IMR-90 (cell line): ENCODE results near the gene AOX1. TPM values are rescaled to one million over a fixed set of nuclear protein-coding genes. Genes with fewer than 3 reads are reported as not detected.
A peak's percentile ranks its signal among the peaks of the same experiment; 100 is the strongest.

Experiments used
- ATAC-seq: fragments of 200-7000 bp; cut with Tn5 transposase; 2 replicates; pipeline ENCODE4 v1.9.1; 2020; ENCODE audit warnings: low read depth, mild to moderate bottlenecking, moderate library complexity
- BruUV-seq: library from RNA; stranded (reverse); fragments of 400-500 nt; replicated peaks from 2 replicates; lab custom pipeline; 2021; lab: Mats Ljungman, UMichigan
- CTCF ChIA-PET: fragments of 300-600 bp; formaldehyde crosslinking; extraction: SDS; loops from one replicate; lab custom pipeline; 2021; ENCODE audit warnings: antibody characterized with exemption; lab: Yijun Ruan, JAX
- POLR2A ChIA-PET: fragments of 300-600 bp; sonication (Branson Sonifier 250); formaldehyde crosslinking; loops from one replicate; lab custom pipeline; 2022; ENCODE audit warnings: antibody characterized with exemption; ENCODE audit not compliant: unreplicated experiment; lab: Charles Lee
- DNase-seq: peaks from one replicate; pipeline ENCODE4 v3.0.0; 2013
- H2AFZ ChIP-seq: replicated peaks from 2 replicates; pipeline ENCODE3; 2013; ENCODE audit warnings: low read length, mild to moderate bottlenecking; ENCODE audit not compliant: poor library complexity
- H2AK5ac ChIP-seq: 2 replicates; pipeline ENCODE4 v1.6.1; 2013; ENCODE audit warnings: low read depth, low read length, inconsistent platforms
- H2AK9ac ChIP-seq: replicated peaks from 2 replicates; pipeline ENCODE3; 2013; ENCODE audit warnings: mild to moderate bottlenecking, low read depth, low read length, moderate library complexity; ENCODE audit not compliant: poor library complexity
- H2BK120ac ChIP-seq: 2 replicates; pipeline ENCODE4 v1.6.1; 2013; ENCODE audit warnings: low read depth, low read length, inconsistent platforms
- H2BK15ac ChIP-seq: 3 replicates; pipeline ENCODE4 v1.6.1; 2013; ENCODE audit warnings: low read depth, low read length, inconsistent platforms
- H2BK20ac ChIP-seq: 2 replicates; pipeline ENCODE4 v1.6.1; 2013; ENCODE audit warnings: low read depth, mild to moderate bottlenecking, inconsistent platforms, low read length, moderate library complexity
- H2BK5ac ChIP-seq: 2 replicates; pipeline ENCODE4 v1.6.1; 2013; ENCODE audit warnings: mild to moderate bottlenecking, low read depth, low read length, inconsistent platforms; ENCODE audit not compliant: poor library complexity, severe bottlenecking
- H3K14ac ChIP-seq: replicated peaks from 2 replicates; pipeline ENCODE4 v1.6.1; 2013; ENCODE audit warnings: low read depth, low read length, inconsistent platforms
- H3K18ac ChIP-seq: 2 replicates; pipeline ENCODE4 v1.6.1; 2013; ENCODE audit warnings: low read depth, low read length, control low read depth
- H3K23ac ChIP-seq: 2 replicates; pipeline ENCODE4 v1.6.1; 2013; ENCODE audit warnings: low read depth, low read length, inconsistent platforms
- H3K27ac ChIP-seq: 2 replicates; pipeline ENCODE4 v1.5.1; 2013; ENCODE audit warnings: mild to moderate bottlenecking, control low read depth, low read length; ENCODE audit not compliant: insufficient read depth
- H3K27me3 ChIP-seq: 2 replicates; pipeline ENCODE4 v1.6.1; 2013; ENCODE audit warnings: low read length; ENCODE audit not compliant: control insufficient read depth, insufficient read depth
- H3K36me3 ChIP-seq: 2 replicates; pipeline ENCODE4 v1.6.1; 2013; ENCODE audit warnings: low read length, mixed read lengths; ENCODE audit not compliant: control insufficient read depth, insufficient read depth
- H3K4ac ChIP-seq: 2 replicates; pipeline ENCODE4 v1.6.1; 2013; ENCODE audit warnings: low read depth, low read length, inconsistent platforms
- H3K4me1 ChIP-seq: 2 replicates; pipeline ENCODE4 v1.6.1; 2013; ENCODE audit warnings: low read length, mixed read lengths; ENCODE audit not compliant: control insufficient read depth, insufficient read depth
- H3K4me2 ChIP-seq: 2 replicates; pipeline ENCODE4 v1.6.1; 2013; ENCODE audit warnings: low read depth, mild to moderate bottlenecking, control low read depth, low read length, moderate library complexity
- H3K4me3 ChIP-seq: 2 replicates; pipeline ENCODE4 v1.5.1; 2013; ENCODE audit warnings: low read depth, mild to moderate bottlenecking, control low read depth, low read length, moderate library complexity; ENCODE audit not compliant: insufficient read depth
- H3K56ac ChIP-seq: 2 replicates; pipeline ENCODE4 v1.6.1; 2013; ENCODE audit warnings: low read length, inconsistent platforms; ENCODE audit not compliant: insufficient read depth; ENCODE audit errors: extremely low read depth
- H3K79me1 ChIP-seq, 2 experiments: 2 replicates each; pipeline ENCODE4 v1.6.1; 2013; ENCODE audit warnings: low read length in 2 of 2, inconsistent platforms in 1 of 2, low read depth in 1 of 2
- H3K9ac ChIP-seq: 2 replicates; pipeline ENCODE4 v1.6.1; 2013; ENCODE audit warnings: low read depth, low read length, control low read depth
- H3K9me1 ChIP-seq: 2 replicates; pipeline ENCODE4 v1.6.1; 2013; ENCODE audit warnings: low read length, inconsistent platforms; ENCODE audit not compliant: insufficient read depth
- H3K9me3 ChIP-seq: 2 replicates; pipeline ENCODE4 v1.6.1; 2013; ENCODE audit warnings: low read length; ENCODE audit not compliant: control insufficient read depth, insufficient read depth
- H4K20me1 ChIP-seq: 2 replicates; pipeline ENCODE4 v1.6.1; 2013; ENCODE audit warnings: low read length, inconsistent platforms; ENCODE audit not compliant: insufficient read depth
- H4K5ac ChIP-seq: 2 replicates; pipeline ENCODE4 v1.6.1; 2013; ENCODE audit warnings: mild to moderate bottlenecking, low read depth, low read length, control low read depth
- H4K8ac ChIP-seq, 2 experiments: 2 replicates each; pipeline ENCODE4 v1.6.1; 2013; ENCODE audit warnings: low read depth in 2 of 2, low read length in 2 of 2, control low read depth in 1 of 2, inconsistent platforms in 1 of 2
- H4K91ac ChIP-seq: 2 replicates; pipeline ENCODE4 v1.6.1; 2013; ENCODE audit warnings: low read depth, low read length, inconsistent platforms; ENCODE audit not compliant: insufficient read depth
- BHLHE40 ChIP-seq: fragments of 150-350 bp; IDR thresholded peaks from 2 replicates; pipeline ENCODE4 v1.6.1; 2016; ENCODE audit warnings: mild to moderate bottlenecking, low read depth, low read length
- CEBPB ChIP-seq: IDR thresholded peaks from 2 replicates; pipeline ENCODE4 v1.6.1; 2012; ENCODE audit warnings: low read depth, low read length, improper control_type of control experiment
- CHD1 ChIP-seq: IDR thresholded peaks from 2 replicates; pipeline ENCODE4 v1.6.1; 2012; ENCODE audit warnings: low read depth, low read length, improper control_type of control experiment
- ELK1 ChIP-seq: fragments of 150-350 bp; IDR thresholded peaks from 2 replicates; pipeline ENCODE4 v1.6.1; 2016; ENCODE audit warnings: low read depth, mild to moderate bottlenecking, low read length, moderate library complexity, borderline replicate concordance
- MXI1 ChIP-seq: IDR thresholded peaks from 2 replicates; pipeline ENCODE4 v1.6.1; 2012; ENCODE audit warnings: low read depth, mild to moderate bottlenecking, low read length, moderate library complexity, borderline replicate concordance
- POLR2A ChIP-seq: IDR thresholded peaks from 2 replicates; pipeline ENCODE4 v1.6.1; 2012; ENCODE audit warnings: mild to moderate bottlenecking, low read depth, low read length
- RAD21 ChIP-seq: IDR thresholded peaks from 2 replicates; pipeline ENCODE4 v1.6.1; 2012; ENCODE audit warnings: low read length, improper control_type of control experiment
- RCOR1 ChIP-seq: IDR thresholded peaks from 2 replicates; pipeline ENCODE4 v1.6.1; 2012; ENCODE audit warnings: mild to moderate bottlenecking, low read length, improper control_type of control experiment; ENCODE audit not compliant: insufficient replicate concordance
- WGBS, 2 experiments: methylation state at CpG; one replicate each; pipeline versions ENCODE4 v1.1.5 to v1.1.7; 2013; ENCODE audit warnings: missing lambda C conversion rate in 2 of 2; ENCODE audit not compliant: insufficient read length in 1 of 2; ENCODE audit errors: extremely low coverage in 2 of 2; 5-methylcytosine and 5-hydroxymethylcytosine counted together
- dilution Hi-C: fragments of 300-500 bp; cut with HindIII; formaldehyde crosslinking; loops from one replicate; pipeline ENCODE4 v1.14.3; 2018; ENCODE audit warnings: low sequenced_read_pairs; ENCODE audit not compliant: unreplicated experiment
- in situ Hi-C: fragments of 300-500 bp; cut with MboI; formaldehyde crosslinking; loops from 3 replicates; pipeline ENCODE4 v1.14.3; 2019; ENCODE audit warnings: low sequenced_read_pairs, inconsistent platforms, mixed read lengths
- intact Hi-C: fragments of 100-400 bp; cut with micrococcal nuclease; formaldehyde crosslinking; loops from 2 replicates; pipeline ENCODE4 v1.10.0; 2022
- polyA plus RNA-seq, 3 experiments: library from polyadenylated mRNA; depleted of rRNA; stranded (reverse); fragments of >200 nt; gene quantifications; 2 replicates each; pipeline ENCODE4 v1.2.3, GENCODE V29; 2012; ENCODE audit warnings: low replicate concordance in 1 of 3
- total RNA-seq: library from RNA; depleted of rRNA; stranded (reverse); fragments of >200 nt; gene quantifications from 2 replicates; pipeline ENCODE4 v1.2.3, GENCODE V29; 2012
- TF ChIP-seq, protein P1 (sequence below): fragments of 150-350 bp; IDR thresholded peaks from 2 replicates; pipeline ENCODE4 v1.6.1; 2017; ENCODE audit warnings: mild to moderate bottlenecking, antibody characterized with exemption, low read length, low read depth

AOX1 gene
- total and polyA plus RNA-seq, 2 of the 4 experiments (the other 2 are of a cell fraction), result 21.7 to 59.9 TPM

DNA sequence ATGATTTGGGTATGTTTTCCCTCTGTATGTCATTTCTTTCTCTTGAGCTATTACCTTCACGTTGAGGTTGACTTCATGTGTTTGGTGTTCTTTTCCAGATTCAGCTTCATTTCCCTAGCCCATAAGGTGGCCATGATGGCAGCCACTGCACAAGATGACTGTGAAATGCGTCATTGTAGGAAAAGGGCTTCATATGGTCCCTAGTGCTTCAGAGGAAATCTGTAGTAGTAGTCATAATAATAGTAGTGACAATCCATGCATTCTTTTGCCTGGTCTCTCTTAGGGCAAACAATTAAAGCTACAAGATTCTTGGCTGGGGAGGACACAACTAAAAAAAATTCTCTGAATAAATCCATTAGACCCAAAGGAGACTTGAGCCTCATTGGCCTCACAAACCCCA lies 28.4 kb downstream of the AOX1 start:
- Histone ChIP-seq H3K9me1 (peaks cover 10% of the 10 kb centered on the region; the same call in 1 of the 2 replicates), H3K9ac (no peak overlapping the region), H2AK5ac (peak overlapping the region; percentile 54; the same call in 1 of the 2 replicates), H3K9me3 (no peaks in the 10 kb centered on the region), H3K4ac (peak overlapping the region; percentile 65), H4K91ac (peak overlapping the region; percentile 14; the same call in 1 of the 2 replicates), H3K56ac (no peak overlapping the region; the same call in 1 of the 2 replicates), H3K23ac (no peak overlapping the region), H3K27ac (no peak overlapping the region), H3K79me1 (peaks cover 3 to 8% of the 10 kb centered on the region in 2 experiments; a peak in 1 of 4 replicates), H4K8ac (peak overlapping the region in 1 of 2 experiments; percentile 71; a peak in 2 of 4 replicates), H2BK5ac (peak overlapping the region; percentile 77), H3K36me3 (no peaks in the 10 kb centered on the region), H3K27me3 (no peaks in the 10 kb centered on the region), H2AK9ac (no peak overlapping the region), H2AFZ (no peak overlapping the region), H2BK120ac (peak overlapping the region; percentile 48), H2BK20ac (peak overlapping the region; percentile 22; the same call in 1 of the 2 replicates), H3K14ac (peak overlapping the region; percentile 18; the same call in 1 of the 2 replicates), H4K5ac (peak overlapping the region; percentile 58; the same call in 1 of the 2 replicates), H3K4me3 (no peak overlapping the region), H3K18ac (peak overlapping the region; percentile 85; the same call in 1 of the 2 replicates), H3K4me1 (peaks cover 12% of the 10 kb centered on the region), H2BK15ac (peak overlapping the region; percentile 65; the same call in 2 of the 3 replicates), H4K20me1 (no peaks in the 10 kb centered on the region), H3K4me2 (no peak overlapping the region)
- in situ Hi-C loops, result no loop called here
- dilution Hi-C loops, result no loop called here
- ChIA-PET POLR2A (no interaction called here), CTCF (interaction anchor here (0.7 to 1.5 kb wide), 2 partner anchors 13 to 121 kb away, joined by 3 to 4 read pairs; no protein-coding TSS in a partner anchor)
- no TSS peak for BruUV-seq
- intact Hi-C loops, result loop anchor here (10.0 kb wide), 1 partner anchor 201 kb away; the partner anchor contains the start of gene BZW1
- ATAC-seq, result no peak
- DNase-seq, result no peak
- TF ChIP-seq CHD1 (no peak), ELK1 (no peak), CEBPB (no peak), BHLHE40 (no peak), MXI1 (no peak), POLR2A (no peak), RAD21 (no peak), RCOR1 (no peak)
- TF ChIP-seq, protein P1, sequence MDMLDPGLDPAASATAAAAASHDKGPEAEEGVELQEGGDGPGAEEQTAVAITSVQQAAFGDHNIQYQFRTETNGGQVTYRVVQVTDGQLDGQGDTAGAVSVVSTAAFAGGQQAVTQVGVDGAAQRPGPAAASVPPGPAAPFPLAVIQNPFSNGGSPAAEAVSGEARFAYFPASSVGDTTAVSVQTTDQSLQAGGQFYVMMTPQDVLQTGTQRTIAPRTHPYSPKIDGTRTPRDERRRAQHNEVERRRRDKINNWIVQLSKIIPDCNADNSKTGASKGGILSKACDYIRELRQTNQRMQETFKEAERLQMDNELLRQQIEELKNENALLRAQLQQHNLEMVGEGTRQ, result no peak
- WGBS, 2 experiments, result no CpG with 5 or more reads among the region's 2 CpGs
